NCI-H345 treated with DMSO at 0.1 percent for 48 hours (cell line): Measurements from ENCODE around the gene STAMBPL1.

Experiments used
- DNase-seq: peaks from one replicate; lab custom pipeline; 2025; ENCODE audit not compliant: unreplicated experiment; lab: John Stamatoyannopoulos, UW

Gene STAMBPL1

DNA sequence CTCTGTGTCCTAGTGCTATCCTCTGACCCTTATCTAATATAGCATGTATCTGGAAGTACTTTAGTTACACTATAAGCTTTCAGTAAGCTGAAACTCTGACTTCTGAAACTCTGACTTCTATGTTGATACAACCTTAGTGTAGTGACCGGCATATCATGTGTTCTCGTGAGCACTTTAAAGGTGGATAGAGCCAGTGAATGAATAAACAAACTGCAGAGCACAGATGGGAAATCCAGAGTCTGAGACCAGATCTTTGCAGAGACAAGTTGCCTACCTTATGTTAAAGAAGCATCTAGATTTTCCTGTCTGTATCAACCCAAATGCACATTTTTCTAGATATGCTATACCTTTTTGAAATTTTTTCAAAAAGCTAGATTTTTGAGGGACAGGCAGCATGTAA is 69.0 kb downstream of the STAMBPL1 start:
- no peak for DNase-seq

DNA sequence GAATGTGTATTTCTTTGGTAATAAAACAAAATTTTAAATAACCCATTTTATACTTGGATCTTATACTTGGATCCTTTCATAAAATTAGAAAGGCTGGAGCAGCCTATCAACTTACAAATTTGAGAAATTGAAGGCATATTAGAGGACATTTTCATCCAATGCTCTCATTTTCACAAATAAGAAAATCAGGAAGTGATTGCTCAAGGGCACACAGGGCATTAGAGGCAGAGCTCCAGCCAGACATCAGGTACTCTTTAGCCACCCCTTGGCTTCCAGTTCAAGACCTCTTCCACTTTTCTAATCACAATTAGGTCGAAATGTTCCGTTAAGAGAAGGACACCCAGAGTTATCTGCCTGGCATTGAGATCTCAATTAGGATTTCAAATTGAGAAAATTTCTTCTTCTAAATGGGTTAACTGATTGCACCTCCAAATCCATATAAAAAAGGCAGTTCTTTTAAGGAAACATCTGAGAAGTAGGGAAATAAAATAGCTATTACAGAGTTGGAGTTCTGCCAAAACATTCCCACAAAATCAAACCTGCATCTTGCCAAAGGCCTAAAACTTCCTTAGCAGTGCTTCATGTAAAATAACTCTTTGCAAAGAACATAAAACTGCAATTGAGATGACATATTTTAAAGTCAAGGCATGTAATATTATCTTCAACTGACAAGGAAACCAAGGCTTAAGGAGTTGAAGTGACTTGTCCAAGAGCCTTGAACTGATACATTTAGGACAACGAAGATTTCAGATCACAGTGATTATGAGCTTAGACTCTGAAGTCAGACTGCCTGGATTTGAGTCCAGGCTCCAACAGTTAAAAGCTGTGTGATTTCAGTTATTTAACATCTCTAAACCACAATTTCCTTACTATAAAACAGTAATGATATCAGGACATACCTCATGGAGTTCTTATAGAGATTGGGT is 70.1 kb downstream of the STAMBPL1 start:
- no peak for DNase-seq

DNA sequence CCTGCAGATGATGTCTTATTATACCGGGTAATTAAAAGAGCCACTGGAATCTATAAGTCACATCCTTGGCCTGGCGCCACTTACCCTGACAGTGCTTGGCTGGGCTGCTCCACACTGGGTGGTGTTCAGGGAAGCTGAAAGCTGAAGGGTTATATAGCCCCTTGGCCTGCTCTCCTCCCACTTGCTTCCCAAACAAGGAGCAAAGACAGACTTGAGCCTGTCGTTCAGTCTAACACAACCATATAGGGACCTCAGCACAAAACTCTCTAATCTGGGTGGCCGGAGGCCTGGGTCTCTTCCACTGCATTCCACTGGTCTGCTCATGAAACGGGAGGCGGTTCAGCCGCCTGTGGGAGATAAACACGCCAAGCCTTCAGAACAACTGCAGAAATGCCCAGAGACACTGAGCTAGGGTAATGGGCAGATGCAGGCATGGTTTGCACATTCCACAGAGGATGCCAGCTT is 72.6 kb downstream of the STAMBPL1 start, which contains the start of gene ACTA2:
TSS of gene ACTA2 (minus strand) at position 127 of the 465 bp plus-strand sequence. CDS start 3,843 bp downstream, outside the sequence.
- no peak for DNase-seq

DNA sequence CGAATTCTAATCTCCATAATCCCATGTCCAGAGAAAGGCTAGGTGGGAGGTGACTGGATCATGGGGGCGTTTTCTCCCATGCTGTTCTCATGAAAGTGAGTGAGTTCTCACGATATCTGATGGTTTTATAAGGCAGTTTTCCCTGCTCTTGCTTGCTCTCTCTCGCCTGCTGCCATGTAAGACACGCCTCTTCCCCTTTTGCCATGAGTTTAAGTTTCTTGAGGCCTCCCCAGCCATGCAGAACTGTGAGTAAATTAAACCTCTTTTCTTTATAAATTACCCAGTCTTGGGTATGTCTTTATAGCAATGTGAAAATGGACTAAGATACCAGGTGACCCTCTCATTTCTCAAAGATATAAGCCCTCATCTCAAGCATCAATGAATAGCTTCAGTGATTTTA is 73.6 kb downstream of the STAMBPL1 start:
- DNase-seq: no peak

DNA sequence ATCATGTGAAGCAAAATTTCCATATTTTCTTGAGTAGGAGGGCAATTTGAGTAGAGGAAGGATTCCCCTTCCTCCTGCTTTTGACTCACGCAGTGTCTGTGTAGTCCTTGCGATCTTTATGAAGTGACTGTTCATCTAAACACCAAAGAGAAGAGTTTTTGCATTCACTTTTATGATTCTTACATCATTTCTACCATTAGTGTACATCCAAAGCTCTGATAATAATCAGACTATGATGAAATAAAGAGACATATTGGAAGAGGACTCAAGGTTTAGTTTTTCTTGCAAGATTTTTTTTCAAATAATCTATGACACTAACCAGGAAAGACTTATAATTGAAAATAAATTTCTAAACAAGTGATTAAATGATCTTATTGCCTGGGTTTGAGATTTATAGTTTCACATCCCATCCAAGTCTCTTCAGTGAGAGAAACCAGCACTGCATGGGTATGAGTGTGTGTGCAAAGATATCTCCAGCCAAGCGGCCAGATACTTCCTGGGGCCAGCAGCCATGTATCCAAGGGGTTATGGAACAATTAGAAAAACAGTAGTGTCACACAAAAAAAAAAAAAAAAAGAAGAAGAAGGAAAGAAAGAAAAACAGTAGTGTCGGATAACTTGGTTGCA is 74.5 kb downstream of the STAMBPL1 start:
- DNase-seq: no peak

DNA sequence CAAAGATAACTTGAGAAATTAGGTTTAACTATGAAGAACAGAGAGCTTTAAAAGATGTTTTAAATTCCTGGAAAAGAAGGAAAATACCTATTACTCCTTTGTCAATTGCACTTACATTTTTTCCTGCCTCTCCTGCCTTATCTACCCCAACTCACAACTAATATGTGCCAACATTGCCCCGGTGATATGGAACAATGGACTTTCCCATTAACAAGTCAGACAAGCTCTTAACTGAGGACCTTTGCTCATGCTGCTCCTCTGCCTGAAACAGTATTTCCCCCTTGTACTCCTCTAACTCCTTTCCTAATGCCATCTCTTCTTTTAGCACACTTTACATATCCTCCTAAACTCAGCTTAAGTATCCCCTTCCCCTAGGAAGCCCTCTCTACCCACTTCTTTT is 77.3 kb downstream of the STAMBPL1 start:
- no peak for DNase-seq

DNA sequence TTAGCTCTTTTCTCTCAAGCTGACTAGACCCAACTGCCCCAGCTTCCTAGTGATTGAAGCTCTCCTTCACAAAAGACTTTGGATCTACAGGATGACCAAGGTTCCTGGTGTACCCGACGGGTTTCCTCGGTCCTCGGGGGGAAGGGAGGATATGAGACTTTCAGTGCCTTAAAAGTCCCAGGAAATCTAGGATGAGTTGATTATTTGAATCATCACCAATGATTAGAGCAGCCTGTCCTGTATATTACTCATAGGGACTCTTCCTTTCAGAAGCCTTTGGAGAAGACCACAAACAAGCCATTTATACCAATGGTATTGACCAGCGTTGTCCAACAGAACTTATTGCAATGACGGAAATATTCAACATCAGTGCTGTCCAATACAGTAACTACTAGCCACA is 78.7 kb downstream of the STAMBPL1 start:
- DNase-seq: no peak

DNA sequence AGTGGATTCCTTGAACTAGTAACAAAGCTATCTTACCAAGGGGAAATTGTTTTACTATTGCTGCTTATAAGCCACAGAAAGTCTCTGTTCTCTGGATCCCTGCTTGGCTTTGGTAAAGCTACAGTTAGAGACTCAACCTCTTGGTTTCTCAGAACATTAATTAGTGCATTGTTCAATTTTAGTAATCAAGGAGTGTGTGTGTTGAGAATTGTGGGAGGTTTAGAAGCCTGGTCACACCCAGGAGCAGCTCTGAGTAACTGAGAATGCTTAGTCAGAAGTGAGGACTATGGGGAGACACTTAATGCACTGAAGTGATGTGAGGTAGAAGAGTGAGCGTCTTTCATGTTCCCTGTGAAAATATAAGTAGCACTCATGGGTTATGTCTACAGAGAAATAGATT is 80.8 kb downstream of the STAMBPL1 start:
- no peak for DNase-seq

DNA sequence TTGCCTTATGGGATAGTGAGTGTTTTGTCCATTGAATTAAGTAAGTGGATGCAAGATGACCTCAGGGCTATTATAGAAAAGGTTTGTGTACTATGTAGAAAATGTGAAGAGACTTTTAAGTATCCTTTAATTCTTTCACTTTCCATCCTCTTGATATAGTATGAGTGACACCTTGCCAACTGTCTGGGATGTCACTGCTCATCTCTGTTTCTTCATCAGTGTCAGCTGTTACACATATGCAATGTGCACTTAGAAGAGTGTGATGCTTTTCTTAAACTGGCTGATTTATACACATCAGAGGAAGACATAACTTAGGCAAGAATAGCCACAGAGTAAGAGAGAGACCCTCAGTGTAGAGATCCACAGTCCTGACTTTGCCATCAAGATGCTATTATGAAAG is 81.2 kb downstream of the STAMBPL1 start:
- no peak for DNase-seq

DNA sequence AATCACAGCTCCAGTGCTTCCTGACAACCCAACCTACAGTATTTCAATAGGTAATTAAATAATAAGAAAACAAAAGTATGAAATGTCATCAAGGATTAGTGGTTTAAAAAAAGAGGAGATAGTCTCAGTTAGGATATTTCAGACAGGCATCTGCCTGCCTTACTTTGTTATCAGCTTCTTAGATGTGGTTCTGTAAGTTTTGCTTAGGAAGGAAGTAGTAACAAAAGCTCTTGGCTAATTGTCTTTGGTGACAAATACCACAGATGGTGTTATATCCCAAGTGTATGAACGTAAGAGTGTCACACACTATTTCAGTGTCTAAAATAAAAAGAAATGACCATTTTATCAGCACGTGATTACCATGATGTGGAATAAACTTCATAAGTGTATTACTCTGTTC is 82.3 kb downstream of the STAMBPL1 start:
- no peak for DNase-seq

DNA sequence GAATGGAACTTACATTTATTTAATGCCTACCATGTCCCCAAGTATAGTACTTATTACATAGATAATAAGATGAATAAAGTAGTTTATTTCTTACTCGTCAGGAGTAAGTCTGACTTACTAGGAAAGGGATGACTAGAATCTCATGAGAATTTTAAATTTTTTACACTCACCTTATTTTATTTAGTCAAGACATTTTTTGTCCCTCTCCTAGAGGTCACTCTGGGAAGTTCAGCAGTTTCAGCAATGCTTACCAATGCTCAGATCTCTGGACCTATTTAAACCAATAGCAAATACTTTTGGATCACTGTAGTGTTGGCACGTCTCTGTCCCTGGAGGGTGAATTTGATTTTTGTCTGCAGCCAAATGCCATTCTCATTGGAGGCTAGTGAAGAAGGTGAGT is 83.3 kb downstream of the STAMBPL1 start:
- DNase-seq: no peak

DNA sequence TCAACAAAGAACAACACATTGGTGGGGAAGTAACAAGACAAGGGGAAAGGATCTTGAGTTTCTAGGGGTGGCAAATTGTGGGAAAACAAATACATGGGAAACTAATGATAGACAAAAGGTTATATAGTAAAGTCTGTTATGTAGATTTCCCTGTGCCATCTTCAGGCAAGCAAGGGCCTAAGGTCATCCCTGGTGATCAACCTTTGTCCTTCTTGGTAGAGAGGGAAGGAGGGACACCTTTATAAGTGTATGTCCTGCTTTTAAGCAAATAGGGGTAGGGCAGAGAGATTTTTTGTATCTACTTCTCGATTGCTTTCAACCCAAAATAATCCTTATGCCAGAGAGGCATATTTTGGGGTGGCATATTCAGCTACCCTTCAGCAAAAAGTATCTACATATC is 84.3 kb downstream of the STAMBPL1 start:
- no peak for DNase-seq

DNA sequence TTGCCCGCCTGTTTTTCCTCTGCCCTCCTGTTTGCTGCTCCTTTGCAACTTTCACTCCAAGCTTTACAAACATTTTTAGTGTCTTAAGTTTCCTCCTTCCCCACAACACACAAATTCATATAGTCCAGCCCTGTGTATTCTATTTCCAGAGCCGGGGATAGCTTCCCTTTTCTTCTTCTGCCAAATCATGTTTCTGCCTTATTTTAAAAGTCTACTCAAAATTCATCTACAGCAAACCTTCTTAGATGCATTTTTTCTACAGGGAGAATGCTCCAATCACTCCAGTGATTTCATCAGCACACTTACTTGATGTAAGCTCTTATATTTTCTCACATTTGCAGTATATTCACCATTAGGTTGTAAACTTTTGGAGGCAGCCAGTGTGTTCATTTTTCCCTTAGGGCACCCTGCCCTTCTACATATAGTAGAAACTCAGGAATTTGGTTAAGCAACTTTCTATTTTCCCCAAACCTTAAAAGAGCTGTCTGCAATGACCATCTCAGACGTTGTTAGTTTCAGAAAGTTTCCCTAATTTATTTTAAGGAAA is 84.9 kb downstream of the STAMBPL1 start:
- no peak for DNase-seq

DNA sequence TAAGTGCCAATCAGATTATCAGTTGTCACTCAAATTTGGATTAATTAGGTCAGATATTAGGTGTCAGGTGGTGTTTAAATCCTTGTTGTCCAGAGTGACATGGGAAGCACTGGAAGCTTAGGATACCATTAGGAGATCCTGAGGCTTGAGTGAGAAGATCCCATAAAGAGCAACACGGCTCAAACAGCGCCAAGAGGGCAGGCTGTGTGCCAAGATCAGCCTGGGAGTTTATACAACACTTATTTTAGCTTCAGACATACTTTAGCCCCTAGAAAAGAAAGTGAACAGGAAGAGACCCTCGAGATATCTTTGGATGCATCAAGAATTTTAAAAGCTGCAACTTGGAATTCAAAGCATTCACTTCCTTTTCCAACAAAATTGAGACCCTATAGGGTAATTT is 86.8 kb downstream of the STAMBPL1 start:
- DNase-seq: no peak

DNA sequence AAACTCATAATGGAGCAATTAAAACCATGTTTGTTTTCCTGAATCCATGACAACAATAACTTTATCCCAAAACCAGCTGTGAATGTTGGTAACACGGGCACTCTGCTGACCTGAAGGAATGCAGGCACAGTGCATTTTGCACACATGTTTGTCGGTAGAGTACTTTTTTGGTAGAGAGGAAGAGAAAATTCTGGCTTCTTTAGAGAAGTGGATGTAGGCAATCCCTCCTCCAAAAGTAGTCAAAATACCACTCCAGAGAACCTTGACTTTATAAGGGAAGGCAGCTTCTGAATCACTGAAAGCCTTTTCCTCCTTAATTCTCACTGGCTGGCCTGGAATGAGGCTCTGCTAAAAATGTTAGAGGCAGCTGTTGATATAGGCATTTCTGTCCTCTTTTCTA is 88.3 kb downstream of the STAMBPL1 start:
- DNase-seq: no peak

DNA sequence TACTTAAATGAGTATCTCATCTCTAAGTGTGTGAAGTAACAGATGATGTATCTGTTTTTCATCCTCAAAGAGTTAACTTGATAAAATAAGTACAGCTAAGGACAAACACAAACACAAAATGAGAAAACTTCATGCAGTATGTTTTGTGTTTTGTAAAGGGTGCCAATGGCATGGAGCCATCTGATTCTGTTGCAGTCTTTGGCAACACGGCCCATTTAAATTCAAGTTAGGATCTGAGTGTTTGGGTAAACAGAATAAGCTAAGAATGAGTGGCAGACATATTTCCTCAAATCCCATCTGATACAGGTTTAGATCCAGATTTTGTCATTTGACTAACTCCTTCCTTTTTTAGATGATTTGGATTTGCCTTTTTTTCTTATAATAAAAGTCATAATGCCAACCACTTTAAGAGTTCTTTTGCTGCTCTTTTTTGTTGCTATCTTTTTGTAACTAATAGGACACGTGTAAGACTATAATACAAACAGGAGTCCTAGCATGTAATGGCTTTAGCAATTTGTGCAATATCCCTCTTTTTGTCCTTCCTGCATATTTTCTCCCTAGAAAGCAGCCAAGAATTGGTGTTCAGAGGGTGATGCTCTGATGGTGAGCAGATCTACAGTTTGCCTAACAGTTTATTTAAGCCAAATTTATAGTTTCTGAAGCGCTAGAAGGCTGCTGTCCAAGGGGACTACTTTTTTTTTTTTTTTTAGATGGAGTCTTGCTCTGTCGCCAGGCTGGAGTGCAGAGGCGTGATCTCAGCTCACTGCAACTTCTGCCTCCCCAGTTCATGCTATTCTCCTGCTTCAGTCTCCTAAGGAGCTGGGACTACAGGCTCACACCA is 91.4 kb downstream of the STAMBPL1 start:
- DNase-seq: peak; percentile 40
